K562 (cell line): ENCODE results near the gene LMF2. TPM values are rescaled to one million over a fixed set of nuclear protein-coding genes. Genes with fewer than 3 reads are reported as not detected.

ENCODE experiments used
- ATAC-seq: fragments of 200-7000 bp; cut with Tn5 transposase; 3 replicates; pipeline ENCODE4 v1.9.1; 2020; ENCODE audit warnings: moderate library complexity
- BruUV-seq: library from RNA; stranded (reverse); fragments of 400-500 nt; replicated peaks from 2 replicates; lab custom pipeline; 2021; lab: Mats Ljungman, UMichigan
- CTCF ChIA-PET: fragments of 300-600 bp; formaldehyde crosslinking; extraction: SDS; loops from one replicate; lab custom pipeline; 2021; ENCODE audit warnings: low intra/inter-chr PET ratio; lab: Yijun Ruan, JAX
- POLR2A ChIA-PET: fragments of 300-600, 350-650 bp; sonication (Branson Sonifier 250); formaldehyde crosslinking; extraction: SDS; loops from one replicate; lab custom pipeline; 2021; ENCODE audit warnings: antibody characterized with exemption, inconsistent platforms; lab: Yijun Ruan, JAX
- DNase-seq, 4 experiments: peaks; one replicate each; pipeline versions ENCODE4 v3.0.0 to v3.0.0-alpha.2; 2011 to 2018; ENCODE audit warnings: low spot score in 3 of 4, mixed read lengths in 3 of 4; ENCODE audit errors: extremely low read depth in 1 of 4
- FAIRE-seq: peaks from 2 replicates; lab custom pipeline; 2011; peaks lifted over from hg19 to GRCh38; lab: Jason Lieb, UNC
- H2AFZ ChIP-seq: 2 replicates; pipeline ENCODE4 v1.6.0; 2011; ENCODE audit warnings: low read depth, low read length, control low read depth, inconsistent platforms
- H3K27ac ChIP-seq: fragments of 200-600 bp; 3 replicates; pipeline ENCODE4 v1.8.0; 2011; ENCODE audit warnings: low read depth, mild to moderate bottlenecking, control low read depth, inconsistent platforms, low read length, moderate library complexity, mixed read lengths; ENCODE audit errors: extremely low read depth
- H3K27me3 ChIP-seq, 2 experiments: fragments of 300-600 bp in 1 of 2; 2 replicates in 1 of 2; 3 replicates in 1 of 2; pipeline versions ENCODE4 v1.6.0 to v1.8.0; 2011; ENCODE audit warnings: inconsistent platforms in 2 of 2, low read length in 2 of 2, mild to moderate bottlenecking in 1 of 2, mixed read lengths in 1 of 2, moderate library complexity in 1 of 2; ENCODE audit not compliant: control insufficient read depth in 2 of 2, insufficient read depth in 2 of 2
- H3K36me3 ChIP-seq: fragments of 300-600 bp; 3 replicates; pipeline ENCODE4 v1.8.0; 2011; ENCODE audit warnings: mild to moderate bottlenecking, low read length, inconsistent platforms; ENCODE audit not compliant: control insufficient read depth, insufficient read depth
- H3K4me1 ChIP-seq, 2 experiments: fragments of 200-600 bp in 1 of 2; replicated peaks in 1 of 2; 2 replicates in 1 of 2; 3 replicates in 1 of 2; pipeline versions ENCODE4 v1.5.1 to v1.8.0; 2011; ENCODE audit warnings: inconsistent platforms in 2 of 2, low read length in 2 of 2, mild to moderate bottlenecking in 1 of 2, mixed read lengths in 1 of 2, moderate library complexity in 1 of 2; ENCODE audit not compliant: control insufficient read depth in 2 of 2, insufficient read depth in 2 of 2
- H3K4me2 ChIP-seq: 2 replicates; pipeline ENCODE4 v1.6.1; 2011; ENCODE audit warnings: low read length, control low read depth, inconsistent platforms, mixed read lengths; ENCODE audit not compliant: insufficient read depth
- H3K4me3 ChIP-seq: fragments of 200-600 bp; sonication (generic), shearing (Covaris generic); 2 replicates; pipeline ENCODE4 v1.5.1; 2016; ENCODE audit warnings: control low read depth, inconsistent platforms
- H3K79me2 ChIP-seq: fragments of 200-600 bp; 3 replicates; pipeline ENCODE4 v1.8.0; 2011; ENCODE audit warnings: low read length, inconsistent platforms; ENCODE audit not compliant: control insufficient read depth, insufficient read depth
- H3K9ac ChIP-seq, 2 experiments: 2 replicates each; pipeline versions ENCODE4 v1.6.0 to v1.6.1; 2011; ENCODE audit warnings: low read depth in 2 of 2, low read length in 2 of 2, control low read depth in 1 of 2, inconsistent platforms in 1 of 2, mild to moderate bottlenecking in 1 of 2, mixed read lengths in 1 of 2; ENCODE audit not compliant: insufficient read depth in 1 of 2
- H3K9me1 ChIP-seq: one replicate; pipeline ENCODE4 v1.6.0; 2011; ENCODE audit warnings: inconsistent platforms, mild to moderate bottlenecking, low read length, moderate library complexity; ENCODE audit not compliant: control insufficient read depth, insufficient read depth
- H3K9me3 ChIP-seq: replicated peaks from 2 replicates; pipeline ENCODE4 v1.5.1; 2011; ENCODE audit warnings: low read depth, low read length, inconsistent platforms; ENCODE audit not compliant: control insufficient read depth, insufficient read depth
- H4K20me1 ChIP-seq: replicated peaks from 2 replicates; pipeline ENCODE4 v1.6.1; 2011; ENCODE audit warnings: low read length, inconsistent platforms, mixed read lengths; ENCODE audit not compliant: control insufficient read depth, insufficient read depth
- ATF1 ChIP-seq, 2 experiments: fragments of 450-650 bp in 1 of 2; IDR thresholded peaks; 2 replicates each; pipeline ENCODE4 v1.6.1; 2016; ENCODE audit warnings: missing compliant biosample characterization in 1 of 2, missing genetic modification characterization in 1 of 2
- ATF7 ChIP-seq: fragments of 450-650 bp; IDR thresholded peaks from 2 replicates; pipeline ENCODE4 v1.7.1; 2014; ENCODE audit warnings: mild to moderate bottlenecking, moderate library complexity
- CXXC5 ChIP-seq: fragments of 250-450 bp; sonication (Bioruptor Pico); IDR thresholded peaks from 2 replicates; pipeline ENCODE4 v1.8.0; 2022; ENCODE audit warnings: inconsistent platforms, mild to moderate bottlenecking, moderate library complexity
- GTF2E2 ChIP-seq: fragments of 200-800 bp; sonication (Bioruptor generic); IDR thresholded peaks from 2 replicates; pipeline ENCODE4 v1.6.1; 2016; ENCODE audit warnings: missing genetic modification characterization, missing compliant biosample characterization
- HDGF ChIP-seq: fragments of 450-650 bp; IDR thresholded peaks from 2 replicates; pipeline ENCODE4 v1.6.1; 2016
- HMGN3 ChIP-seq: IDR thresholded peaks from 2 replicates; pipeline ENCODE4 v1.6.1; 2011; ENCODE audit warnings: borderline replicate concordance, low read depth, mild to moderate bottlenecking, mixed read lengths, low read length; ENCODE audit not compliant: insufficient read length; ENCODE audit errors: extremely low read depth
- L3MBTL2 ChIP-seq: fragments of 450-650 bp; IDR thresholded peaks from 2 replicates; pipeline ENCODE4 v1.6.1; 2016; ENCODE audit warnings: mild to moderate bottlenecking, moderate library complexity
- MAZ ChIP-seq, 2 experiments: fragments of 450-650 bp in 1 of 2; sonication (generic) in 1 of 2; formaldehyde crosslinking; IDR thresholded peaks in 1 of 2; conservative IDR thresholded peaks in 1 of 2; 2 replicates each; pipeline versions ENCODE4 v1.4.0 to v1.5.0; 2020; ENCODE audit warnings: mild to moderate bottlenecking in 1 of 2, missing genetic modification reagents in 1 of 2
- MYC ChIP-seq, 2 experiments: fragments of 250-450 bp in 1 of 2; sonication (Bioruptor Pico) in 1 of 2; IDR thresholded peaks; 2 replicates each; pipeline versions ENCODE4 v1.5.1 to v1.6.1; 2012 to 2021; ENCODE audit warnings: low read depth in 2 of 2, borderline replicate concordance in 1 of 2, improper control_type of control experiment in 1 of 2, low read length in 1 of 2, mild to moderate bottlenecking in 1 of 2, moderate library complexity in 1 of 2
- PHF8 ChIP-seq: fragments of 200-600 bp; sonication (generic); IDR thresholded peaks from 2 replicates; pipeline ENCODE4 v1.6.1; 2012; ENCODE audit warnings: mixed run types, mild to moderate bottlenecking, inconsistent platforms, low read length, moderate library complexity, borderline replicate concordance
- RBFOX2 ChIP-seq: fragments of 200-400 bp; formaldehyde crosslinking; IDR thresholded peaks from 2 replicates; pipeline ENCODE4 v1.6.1; 2017; ENCODE audit warnings: low read depth, mild to moderate bottlenecking, low read length, moderate library complexity
- SIN3B ChIP-seq: fragments of 450-650 bp; IDR thresholded peaks from 2 replicates; pipeline ENCODE4 v1.6.1; 2017; ENCODE audit warnings: low read depth, mild to moderate bottlenecking, moderate library complexity
- SP1 ChIP-seq: sonication (generic); formaldehyde crosslinking; IDR thresholded peaks from 2 replicates; pipeline ENCODE4 v1.8.1; 2022; ENCODE audit warnings: mild to moderate bottlenecking, missing genetic modification reagents
- SUPT5H ChIP-seq: fragments of 450-650 bp; IDR thresholded peaks from 2 replicates; pipeline ENCODE4 v1.6.1; 2016
- YY1 ChIP-seq, 3 experiments: IDR thresholded peaks; 2 replicates each; pipeline ENCODE4 v1.6.1; 2011; ENCODE audit warnings: low read length in 2 of 3, mild to moderate bottlenecking in 2 of 3, moderate library complexity in 2 of 3, borderline replicate concordance in 1 of 3, control low read depth in 1 of 3, low read depth in 1 of 3; ENCODE audit not compliant: insufficient read depth in 3 of 3, insufficient replicate concordance in 2 of 3, control insufficient read depth in 1 of 3, insufficient read length in 1 of 3; ENCODE audit errors: extremely low read depth in 1 of 3
- ZBTB7A ChIP-seq: IDR thresholded peaks from 2 replicates; pipeline ENCODE4 v1.6.1; 2011; ENCODE audit warnings: low read depth, mild to moderate bottlenecking, low read length, moderate library complexity, borderline replicate concordance; ENCODE audit not compliant: control insufficient read depth
- ZNF121 ChIP-seq: sonication (generic); formaldehyde crosslinking; conservative IDR thresholded peaks from 2 replicates; pipeline ENCODE4 v1.8.0; 2022; ENCODE audit warnings: missing genetic modification reagents
- WGBS: fragments of 100-300 bp; shearing (Covaris generic); methylation state at CpG from one replicate; pipeline ENCODE4 v1.1.6; 2016; ENCODE audit warnings: low coverage, mixed read lengths; ENCODE audit not compliant: insufficient coverage; ENCODE audit errors: missing lambda C conversion rate; 5-methylcytosine and 5-hydroxymethylcytosine counted together
- in situ Hi-C: fragments of 300-500 bp; cut with MboI; formaldehyde crosslinking; loops from 4 replicates; pipeline ENCODE4 v1.15.0; 2018; ENCODE audit warnings: inconsistent platforms, mixed read lengths
- intact Hi-C: fragments of 100-400 bp; cut with micrococcal nuclease; formaldehyde crosslinking; loops from 2 replicates; pipeline ENCODE4 v1.14.2; 2022
- polyA plus RNA-seq, 8 experiments: library from polyadenylated mRNA; depleted of rRNA in 4 of 8; stranded (reverse) in 5 of 8; unstranded in 3 of 8; fragments of >200 nt; fragmentation: Nextera tagmentation in 2 of 8; fragmentation: Illumina TruSeq in 1 of 8; extraction: Ambion mirVana in 2 of 8; extraction: Trizol in 1 of 8; gene quantifications; 2 replicates each; pipeline versions ENCODE4 v1.2.1 to v1.2.3, GENCODE V29; 2011 to 2014; ENCODE audit warnings: inconsistent platforms in 1 of 8, missing spikeins in 1 of 8
- total RNA-seq, 7 experiments: library from RNA; depleted of rRNA in 6 of 7; stranded (reverse); fragments of >200 nt in 6 of 7; fragmentation: Illumina TruSeq in 2 of 7; extraction: Trizol in 2 of 7; gene quantifications; 2 replicates each; pipeline versions ENCODE4 v1.2.1 to v1.2.3, GENCODE V29; 2011 to 2021; ENCODE audit warnings: low replicate concordance in 1 of 7
- TF ChIP-seq, protein P1 (sequence below): sonication (generic); formaldehyde crosslinking; IDR thresholded peaks from 2 replicates; pipeline ENCODE4 v1.8.0; 2022; ENCODE audit warnings: missing genetic modification reagents, mild to moderate bottlenecking, moderate library complexity, borderline replicate concordance

LMF2 gene
- total and polyA plus RNA-seq, 9 of the 15 experiments (the other 6 are each of a cell fraction or from before 2014, with no cell fraction given) = 0.08 to 37.1 (median 7.6) TPM

- in situ Hi-C loops = no loop called here
- H3K4me3 ChIP-seq = peak within 1 kb of the TSS; percentile 63
- FAIRE-seq = peak; percentile 23
- H2AFZ ChIP-seq = peak within 1 kb of the TSS; percentile 85
- peak; percentile 91 to 98 (median 97) for DNase-seq
- peaks cover 8% of the 10 kb centered on the region for H3K9me1 ChIP-seq
- peaks cover 22 to 54% of the 10 kb centered on the region in 2 experiments for H3K4me1 ChIP-seq
- H3K9me3 ChIP-seq = no peaks in the 10 kb centered on the region
- peak within 1 kb of the TSS; percentile 44 to 93; a peak in 3 of 4 replicates for H3K9ac ChIP-seq
- H3K36me3 ChIP-seq = 0 out of 3 replicates have a peak, but pooled peaks cover 2% of the 10 kb centered on the region
- no TSS peak for BruUV-seq
- peak; percentile 96 for ATAC-seq
- WGBS = 6% methylated on average over 13 of the region's 97 CpGs
- peak within 1 kb of the TSS; percentile 46; the same call in 2 of the 3 replicates for H3K27ac ChIP-seq
- no peaks in the 10 kb centered on the region for H3K27me3 ChIP-seq
- intact Hi-C loops = no loop called here
- POLR2A ChIA-PET = interaction anchor here (0.6 kb wide), 1 partner anchor 26 kb away, joined by 3 read pairs; no protein-coding TSS in a partner anchor
- peak within 1 kb of the TSS; percentile 73 for H3K4me2 ChIP-seq
- peaks cover 42% of the 10 kb centered on the region for H3K79me2 ChIP-seq
- CTCF ChIA-PET = interaction anchor here (0.6 kb wide), 1 partner anchor 132 kb away, joined by 4 read pairs; no protein-coding TSS in a partner anchor
- peaks cover 33% of the 10 kb centered on the region for H4K20me1 ChIP-seq
- no peak for TF ChIP-seq GTF2E2
- peak; percentile 51; the same call in 1 of the 2 replicates for TF ChIP-seq SUPT5H
- no peak for TF ChIP-seq MYC (IDR thresholded peaks at IDR 0.05; ENCODE audit: low read depth, low read length)
- TF ChIP-seq MYC (CRISPR knock-in tag; IDR thresholded peaks at IDR 0.05; ENCODE audit: borderline replicate concordance, low read depth) = no peak
- TF ChIP-seq ZBTB7A = peak; percentile 40; the same call in 1 of the 2 replicates
- TF ChIP-seq HMGN3 = no peak
- TF ChIP-seq, protein P1, sequence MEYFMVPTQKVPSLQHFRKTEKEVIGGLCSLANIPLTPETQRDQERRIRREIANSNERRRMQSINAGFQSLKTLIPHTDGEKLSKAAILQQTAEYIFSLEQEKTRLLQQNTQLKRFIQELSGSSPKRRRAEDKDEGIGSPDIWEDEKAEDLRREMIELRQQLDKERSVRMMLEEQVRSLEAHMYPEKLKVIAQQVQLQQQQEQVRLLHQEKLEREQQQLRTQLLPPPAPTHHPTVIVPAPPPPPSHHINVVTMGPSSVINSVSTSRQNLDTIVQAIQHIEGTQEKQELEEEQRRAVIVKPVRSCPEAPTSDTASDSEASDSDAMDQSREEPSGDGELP (CRISPR knock-in tag) = 0 out of 2 replicates have a peak, but pooled peaks have one; percentile 30
- peak; percentile 42; the same call in 1 of the 2 replicates for TF ChIP-seq SIN3B
- peak; percentile 77 for TF ChIP-seq RBFOX2
- TF ChIP-seq CXXC5 = 0 out of 2 replicates have a peak, but pooled peaks have one; percentile 36
- no peak for TF ChIP-seq ZNF121
- peak; percentile 46; the same call in 1 of the 2 replicates for TF ChIP-seq L3MBTL2
- peak; percentile 57 to 88 (median 82) for TF ChIP-seq YY1 (IDR thresholded peaks at IDR 0.05; ENCODE audit: borderline replicate concordance in 1 of 3, control insufficient read depth in 1 of 3, extremely low read depth in 1 of 3, insufficient read depth in 3 of 3, insufficient read length in 1 of 3, insufficient replicate concordance in 2 of 3, low read depth in 1 of 3, low read length in 2 of 3)
- TF ChIP-seq ATF1 (CRISPR knock-in tag; IDR thresholded peaks at IDR 0.05) = no peak
- 0 out of 2 replicates have a peak, but pooled peaks have one; percentile 15 for TF ChIP-seq ATF1 (tag; IDR thresholded peaks at IDR 0.05)
- 0 out of 2 replicates have a peak, but pooled peaks have one; percentile 23 for TF ChIP-seq ATF7
- TF ChIP-seq MAZ (CRISPR knock-in tag; conservative IDR thresholded peaks at IDR 0.05 in 1 of 2, IDR thresholded peaks at IDR 0.05 in 1 of 2) = peak; percentile 29 to 45; a peak in 2 of 4 replicates
- no peak for TF ChIP-seq HDGF
- TF ChIP-seq PHF8 = peak; percentile 65; the same call in 1 of the 2 replicates
- peak; percentile 49 for TF ChIP-seq SP1 (CRISPR knock-in tag)
These were observed 32.5 kb downstream of the LMF2 start, which contains the start of gene SBF1 for GRCh38 chr22:50474710-50475651. TSS of gene SBF1 (minus strand) at chr22:50475035. CDS start at chr22:50474840, 195 bp downstream.
